ENCODE measurements around the gene RNF138.
"Not testable (repeated sequence)": the region's sequence is repeated elsewhere in the genome, so short reads cannot be mapped to it uniquely, and the experiment has no call there.

The RNF138 gene

DNA sequence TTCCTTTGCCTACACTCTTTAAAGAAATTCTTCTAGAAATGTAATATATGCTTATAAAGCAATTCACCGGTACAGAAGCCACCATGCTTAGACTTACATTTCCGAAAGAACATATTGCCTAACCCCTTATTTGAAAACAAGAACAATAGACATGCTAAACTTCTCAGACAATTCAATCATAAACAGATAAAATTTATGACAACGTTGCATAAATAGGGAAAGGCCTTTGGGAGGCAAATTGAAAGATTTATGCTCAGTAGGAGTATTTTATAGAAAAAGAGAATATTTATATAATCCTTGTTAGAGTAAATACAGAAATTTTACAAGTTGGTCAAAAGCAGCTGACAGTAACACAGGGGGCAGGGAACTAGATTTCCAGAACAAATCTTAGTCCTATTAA, 82.0 kb downstream of the RNF138 start:
- no peak for DNase-seq (ENCODE audit: low read depth in 2 of 2)

DNA sequence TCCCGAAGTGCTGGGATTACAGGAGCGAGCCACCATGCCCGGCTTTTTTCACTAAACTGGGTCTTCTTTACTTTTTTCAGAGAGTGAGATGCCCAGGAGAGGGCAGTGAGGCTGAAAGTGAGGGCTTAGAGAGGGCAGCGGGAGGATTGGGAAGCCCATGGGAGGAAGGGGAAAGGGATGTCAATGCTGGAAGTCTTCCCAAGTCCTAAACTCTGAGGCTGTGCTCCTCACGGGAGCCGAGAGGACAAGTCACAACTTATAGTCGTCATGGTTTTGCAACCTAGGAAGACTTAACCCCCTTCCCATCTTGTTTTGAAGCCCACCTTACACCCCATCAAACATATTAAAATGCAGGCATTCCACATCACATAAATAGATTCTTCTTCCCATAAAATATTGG, 83.0 kb downstream of the RNF138 start:
- DNase-seq (ENCODE audit: low read depth in 2 of 2): no peak

DNA sequence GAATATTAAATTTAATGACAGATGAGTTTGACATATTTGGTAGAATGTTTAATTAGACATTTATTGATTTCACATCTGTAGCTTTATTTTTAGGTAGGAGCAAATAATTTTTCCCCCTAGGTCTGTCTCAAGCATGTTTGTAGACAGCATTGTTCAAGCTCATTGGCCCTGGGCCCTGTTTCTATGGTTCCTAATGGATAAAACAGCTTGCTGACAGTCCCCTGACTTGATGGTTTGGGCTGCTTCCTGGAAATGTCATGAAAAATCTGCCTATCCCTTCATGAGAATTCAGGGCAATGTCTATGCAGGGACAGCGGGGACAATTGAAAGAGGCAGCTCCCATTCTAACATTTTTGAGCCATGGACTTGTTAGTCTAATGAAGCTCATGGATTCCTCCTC, 83.6 kb downstream of the RNF138 start:
- no peak for DNase-seq (ENCODE audit: low read depth in 2 of 2)

DNA sequence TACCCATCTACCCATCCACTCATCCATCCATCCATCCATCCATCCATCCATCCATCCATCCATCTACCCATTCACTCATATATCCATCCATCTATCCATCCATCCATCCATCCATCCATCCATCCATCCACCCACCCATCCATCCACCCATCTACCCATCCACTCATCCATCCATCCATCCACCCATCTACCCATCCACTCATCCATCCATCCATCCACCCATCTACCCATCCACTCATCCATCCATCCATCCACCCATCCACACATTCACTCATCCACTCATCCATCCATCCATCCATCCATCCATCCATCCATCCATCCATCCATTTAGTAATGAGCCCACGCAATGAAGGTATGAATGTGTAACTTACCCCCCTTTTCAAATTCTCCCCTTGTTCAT, 85.1 kb downstream of the RNF138 start:
- DNase-seq (ENCODE audit: low read depth in 2 of 2): not testable (repeated sequence)

DNA sequence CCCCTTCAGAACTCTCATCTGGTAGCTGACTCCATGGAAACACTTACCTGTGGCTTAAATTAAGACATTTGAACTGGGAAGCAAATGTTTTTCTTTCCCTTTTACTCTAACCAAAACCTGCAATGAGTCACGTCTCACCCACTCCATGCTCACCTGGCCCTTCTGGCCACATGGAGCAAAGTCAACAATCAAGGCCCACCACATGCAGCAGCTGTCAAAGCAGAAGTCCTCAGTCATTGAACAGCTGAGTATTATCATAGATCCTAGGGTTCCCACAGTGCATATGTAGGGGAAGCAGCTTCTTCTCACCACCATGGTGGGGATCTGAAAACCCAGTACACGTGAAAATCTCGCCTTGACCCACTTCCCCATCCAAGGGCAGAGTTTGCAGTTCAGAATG, 85.9 kb downstream of the RNF138 start:
- no peak for DNase-seq (ENCODE audit: low read depth in 2 of 2)

Data from stimulated activated CD4-positive, alpha-beta T cell treated with anti-CD3 and anti-CD28 coated beads, Interleukin-1b, Interleukin-23, amount 100 ng/mL, for 4 hours (primary cell).